Right cardiac atrium (tissue), 5 donors: ENCODE data around the gene PCNX4. TPM values are rescaled to one million over a fixed set of nuclear protein-coding genes. Genes with fewer than 3 reads are reported as not detected.

Experiments
- ATAC-seq, 2 donors: fragments of 200-7000 bp; cut with Tn5 transposase; one replicate each; pipeline versions ENCODE4 v1.8.0 to v1.9.1; 2020; ENCODE audit warnings: moderate library complexity in 2 of 2, mild to moderate bottlenecking in 1 of 2
- DNase-seq, 3 donors: peaks; one replicate each; pipeline ENCODE4 v3.0.0-alpha.2; 2020
- H3K27ac ChIP-seq: one replicate; pipeline ENCODE4 v1.5.1; 2013; ENCODE audit warnings: mild to moderate bottlenecking, low read length, control low read depth, moderate library complexity
- H3K27me3 ChIP-seq: one replicate; pipeline ENCODE4 v1.6.1; 2013; ENCODE audit not compliant: control insufficient read depth, insufficient read depth
- H3K4me1 ChIP-seq: one replicate; pipeline ENCODE4 v1.6.1; 2013; ENCODE audit warnings: low read length; ENCODE audit not compliant: control insufficient read depth, insufficient read depth
- H3K4me3 ChIP-seq: one replicate; pipeline ENCODE4 v1.5.1; 2013; ENCODE audit warnings: low read length, control low read depth
- H3K9me3 ChIP-seq: one replicate; pipeline ENCODE4 v1.6.1; 2013; ENCODE audit warnings: low read length; ENCODE audit not compliant: control insufficient read depth
- WGBS: extraction: QIAGEN DNeasy Blood & Tissue Kit; methylation state at CpG from one replicate; pipeline ENCODE4 v1.1.7; 2013; 5-methylcytosine and 5-hydroxymethylcytosine counted together
- intact Hi-C, 4 donors: fragments of 100-400 bp; cut with DNase I; formaldehyde crosslinking; loops; one replicate each; pipeline versions ENCODE4 v1.11.0 to v1.14.0; 2022 to 2023
- polyA plus RNA-seq: library from polyadenylated mRNA; stranded (reverse); fragments of 200-250 nt; gene quantifications from one replicate; pipeline ENCODE4 v1.2.3, GENCODE V29; 2013
- total RNA-seq, 4 donors: library from RNA; stranded (reverse); fragmentation: NEBNext Ultra II Directional; extraction: Animal tissue kit (Norgen Biotek cat#: 25700); gene quantifications; one replicate each; pipeline ENCODE4 v1.2.1, GENCODE V29; 2021
- donor health status: healthy with polysubstance abuse.
- donor health status: DM: no; HTN: yes; CAD: no.
- donor health status: DM: no; HTN: no; CAD: no.
- donor health status: DM: no; HTN: yes; CAD: no; lungs with severe emphysema.
- donor health status: DM: yes; HTN: yes; CAD: no.

The PCNX4 gene
- total and polyA plus RNA-seq, 5 donors: 19.5 to 41.3 (median 32.4) TPM

DNA sequence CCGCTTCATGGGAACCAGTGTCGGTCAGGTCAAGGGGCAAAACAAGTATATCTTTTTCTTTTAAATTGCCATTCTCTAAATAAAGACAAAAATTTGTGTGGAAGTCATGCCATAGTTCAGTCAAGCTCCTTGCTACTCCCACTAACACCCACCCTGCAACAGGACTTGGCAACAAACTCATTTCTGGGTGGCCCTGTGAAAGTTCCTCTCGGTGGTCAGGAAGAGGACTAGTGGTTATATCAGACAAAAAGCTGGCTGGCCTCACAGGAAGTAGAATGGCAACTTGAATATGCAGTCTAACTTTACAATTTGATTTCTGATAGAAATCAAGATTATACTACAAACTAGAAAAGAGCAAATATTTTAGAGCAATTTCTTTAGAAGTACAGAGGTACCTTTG is 62.3 kb downstream of the PCNX4 start:
- Histone ChIP-seq H3K27ac (no peak overlapping the region), H3K4me3 (no peak overlapping the region)
- intact Hi-C loops: no loop called here

DNA sequence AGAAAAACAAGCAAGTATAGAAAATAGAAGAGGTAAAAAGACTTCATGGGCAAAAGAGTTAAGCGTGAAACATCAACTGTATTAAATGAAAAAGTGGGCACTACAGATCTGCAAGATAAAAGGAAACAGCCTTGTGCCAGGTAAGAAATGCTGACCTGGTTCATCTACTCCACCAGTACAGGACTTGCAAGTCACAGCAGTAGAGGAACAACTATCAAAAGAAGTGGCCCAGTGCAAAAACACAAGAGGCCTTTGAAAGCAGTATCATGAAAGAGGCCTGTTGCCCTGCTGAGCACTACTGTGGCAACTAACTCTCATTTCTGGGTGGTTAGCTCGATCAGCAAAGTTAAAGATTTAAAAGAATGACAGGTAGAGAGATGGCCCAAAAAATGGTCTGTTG is 62.9 kb downstream of the PCNX4 start:
- no peak for DNase-seq
- intact Hi-C loops: no loop called here
- H3K4me3 ChIP-seq: no peak overlapping the region
- no peak overlapping the region for H3K27ac ChIP-seq
- peaks cover 2% of the 10 kb centered on the region for H3K4me1 ChIP-seq
- ATAC-seq: no peak
- no peaks in the 10 kb centered on the region for H3K9me3 ChIP-seq
- WGBS: 91% methylated on average over 2 of the region's 2 CpGs
- no peaks in the 10 kb centered on the region for H3K27me3 ChIP-seq

More for the DNA sequence above, 62.3 kb downstream of the PCNX4 start:
- WGBS: 75% methylated on average over 3 of the region's 3 CpGs
- H3K9me3 ChIP-seq: no peaks in the 10 kb centered on the region
- no peaks in the 10 kb centered on the region for H3K27me3 ChIP-seq
- no peak for ATAC-seq
- peaks cover 2% of the 10 kb centered on the region for H3K4me1 ChIP-seq
- DNase-seq: no peak

DNA sequence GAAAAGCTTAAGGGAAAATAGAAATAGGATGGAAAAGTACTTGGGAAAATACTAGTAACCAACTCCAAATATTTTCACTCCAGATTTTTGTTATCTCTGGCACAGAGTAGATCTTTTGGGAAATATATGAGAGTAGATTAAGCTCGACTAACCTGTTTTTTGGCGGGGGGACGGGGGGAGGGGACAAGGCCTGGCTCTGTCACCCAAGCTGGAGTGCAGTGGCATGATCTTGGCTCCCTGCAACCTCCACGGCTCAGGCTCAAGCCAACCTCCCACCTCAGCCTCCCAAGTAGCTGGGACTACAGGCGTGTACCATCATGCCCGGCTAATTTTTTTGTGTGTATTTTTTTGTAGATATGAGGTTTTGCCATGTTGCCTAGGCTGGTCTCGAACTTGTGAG is 68.7 kb downstream of the PCNX4 start:
- Histone ChIP-seq H3K27ac (no peak overlapping the region), H3K9me3 (no peaks in the 10 kb centered on the region), H3K4me3 (no peak overlapping the region), H3K4me1 (peaks cover 2% of the 10 kb centered on the region), H3K27me3 (no peaks in the 10 kb centered on the region)
- WGBS: 75% methylated on average over 7 of the region's 7 CpGs
- no peak for ATAC-seq
- DNase-seq: peak; percentile 35 to 67 (median 62)
- intact Hi-C loops: loop anchor here in 2 of 4 donors (10.0 kb wide), 1 partner anchor 66 kb away; the partner anchor contains the start of gene PCNX4 (in 2 of the 2)

DNA sequence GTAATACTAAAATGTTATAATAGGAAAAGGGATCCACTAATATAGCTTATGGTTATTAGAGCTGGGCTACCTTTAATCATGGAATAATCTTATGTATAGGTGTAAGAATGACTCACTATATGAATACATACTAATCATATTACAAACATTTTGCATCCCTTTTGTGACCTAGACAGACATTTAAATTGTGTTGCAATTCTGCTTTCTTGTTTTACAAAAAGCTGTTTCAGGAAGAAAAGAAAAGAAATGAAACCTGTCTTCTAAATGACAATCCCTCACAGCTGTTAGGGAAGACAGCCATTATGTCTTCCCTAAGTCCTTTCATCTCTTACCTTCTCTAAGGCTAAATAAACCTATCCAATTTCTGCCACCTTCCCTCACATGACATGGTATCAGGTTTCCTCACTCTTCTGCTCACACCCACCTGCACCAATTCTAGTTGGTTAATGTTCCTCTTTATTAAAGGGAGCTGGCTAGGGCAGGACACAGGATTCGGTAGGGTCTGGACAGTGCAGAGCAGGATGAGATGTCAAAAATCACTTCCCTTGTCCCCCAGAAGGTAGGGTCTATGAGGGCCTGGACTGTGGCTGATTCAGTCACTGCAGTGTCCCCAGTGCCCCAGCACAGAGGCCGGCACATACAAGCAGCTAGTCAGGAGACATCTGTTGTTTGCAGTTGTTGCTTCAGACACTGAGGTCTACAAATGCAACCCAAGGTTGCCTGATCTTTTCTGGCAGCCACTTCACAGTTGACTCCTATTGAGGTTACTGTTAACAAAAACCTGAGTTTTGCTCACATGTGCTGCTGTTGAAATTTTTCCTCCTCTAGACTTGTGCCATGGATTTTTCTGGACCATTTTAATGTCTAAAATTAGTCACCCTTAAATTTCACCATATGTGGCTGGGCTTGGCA is 69.7 kb downstream of the PCNX4 start:
- WGBS: 64% methylated on average over 2 of the region's 2 CpGs
- Histone ChIP-seq H3K27me3 (no peaks in the 10 kb centered on the region), H3K27ac (no peak overlapping the region), H3K4me3 (no peak overlapping the region), H3K4me1 (peaks cover 5% of the 10 kb centered on the region), H3K9me3 (no peaks in the 10 kb centered on the region)
- no peak for ATAC-seq
- no peak for DNase-seq
- intact Hi-C loops: loop anchor here in 2 of 4 donors (10.0 kb wide), 1 partner anchor 67 kb away; the partner anchor contains the start of gene PCNX4 (in 2 of the 2)

DNA sequence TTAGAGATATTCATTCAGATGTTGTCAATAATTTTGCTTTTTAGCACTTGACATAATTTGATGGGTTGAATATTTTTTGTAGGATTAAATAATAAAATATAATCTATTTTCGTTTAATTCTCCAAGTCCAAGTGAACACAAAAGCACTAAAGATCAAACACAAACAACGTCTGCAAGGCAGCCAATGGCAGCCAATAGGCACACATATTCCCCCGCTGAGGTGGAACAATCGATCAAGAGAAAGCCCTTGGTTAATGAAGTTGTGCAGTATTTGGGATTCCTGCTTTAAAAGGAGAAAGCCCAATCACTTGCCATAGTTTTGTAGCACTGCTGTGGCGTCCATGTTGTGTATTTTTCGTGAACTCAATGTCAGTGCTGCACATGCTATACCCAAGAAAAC is 72.0 kb downstream of the PCNX4 start:
- Histone ChIP-seq H3K4me3 (peak overlapping the region; percentile 74), H3K4me1 (peaks cover 5% of the 10 kb centered on the region), H3K27me3 (no peaks in the 10 kb centered on the region), H3K27ac (no peak overlapping the region), H3K9me3 (no peaks in the 10 kb centered on the region)
- 83% methylated on average over 6 of the region's 6 CpGs for WGBS
- DNase-seq: no peak
- intact Hi-C loops: loop anchor here in 2 of 4 donors (10.0 kb wide), 1 partner anchor 69 kb away; the partner anchor contains the start of gene PCNX4 (in 2 of the 2)
- no peak for ATAC-seq

DNA sequence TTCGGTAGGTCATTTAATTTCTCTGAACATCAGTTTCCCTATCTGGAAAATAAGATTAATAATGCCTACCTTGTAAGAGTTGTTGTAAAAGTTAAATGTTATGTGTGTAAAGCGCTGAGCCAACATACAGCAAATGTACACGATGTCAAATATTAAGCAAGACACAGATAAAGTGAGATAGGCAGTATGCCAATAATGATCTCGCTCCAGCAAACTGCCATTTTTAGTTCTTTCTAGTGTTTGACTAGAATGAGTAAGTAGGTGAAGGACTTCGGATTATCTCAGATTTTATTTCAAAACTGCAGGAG is 72.6 kb downstream of the PCNX4 start:
- DNase-seq (no peak), ATAC-seq (no peak)
- Histone ChIP-seq H3K27ac (peak overlapping the region; percentile 72), H3K9me3 (no peaks in the 10 kb centered on the region), H3K4me1 (peaks cover 5% of the 10 kb centered on the region), H3K27me3 (no peaks in the 10 kb centered on the region), H3K4me3 (peak overlapping the region; percentile 74)
- intact Hi-C loops: loop anchor here in 2 of 4 donors (10.0 kb wide), 1 partner anchor 70 kb away; the partner anchor contains the start of gene PCNX4 (in 2 of the 2)
- WGBS: 14% methylated on average over 5 of the region's 5 CpGs

DNA sequence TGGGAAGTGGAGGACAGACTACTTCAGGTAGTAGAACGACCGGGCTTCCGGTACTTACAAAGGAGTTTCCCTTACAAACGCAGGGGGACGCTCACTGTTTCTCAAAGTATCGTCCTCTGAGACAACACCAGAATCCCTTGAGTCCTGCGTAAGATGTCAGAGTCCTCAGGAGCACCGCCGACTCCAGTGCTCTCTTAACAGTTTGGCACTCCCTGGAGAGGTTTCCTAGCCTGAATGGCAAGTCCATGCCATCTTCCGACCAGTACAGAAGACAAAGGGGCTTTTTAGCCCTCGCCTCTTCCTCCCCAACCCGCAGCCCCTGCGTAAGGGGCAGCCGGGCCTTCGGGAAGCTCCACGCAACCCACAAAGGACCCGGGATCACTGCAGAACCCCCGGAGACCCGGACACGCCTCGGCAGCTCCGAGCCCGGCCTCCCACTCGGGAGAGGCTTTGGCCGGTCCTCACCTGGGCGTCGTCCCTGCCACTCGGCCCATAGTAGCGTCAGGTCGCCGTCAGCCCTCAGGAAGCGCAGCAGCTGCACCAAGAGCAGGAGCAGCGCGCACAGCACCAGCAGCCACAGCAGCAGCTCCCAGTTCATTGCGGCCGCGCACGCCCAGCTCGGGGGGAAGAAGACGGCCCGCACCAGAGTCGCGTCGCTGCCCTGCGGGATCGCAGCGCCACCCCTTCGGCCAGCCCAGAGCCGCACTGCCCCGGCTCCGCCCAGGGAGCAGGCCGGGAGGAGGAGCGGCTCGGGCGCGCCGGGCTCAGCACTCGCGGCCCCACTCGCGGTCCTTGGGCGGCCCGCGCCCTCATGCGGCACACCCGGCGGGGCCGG is 73.2 kb downstream of the PCNX4 start, which contains the start of gene DHRS7:
Gene DHRS7, minus strand, starts transcription at position 687 of the 835 bp plus-strand sequence. Its CDS starts 89 bp downstream, at position 598.
- intact Hi-C loops: loop anchor here in 2 of 4 donors (10.0 kb wide), 1 partner anchor 70 kb away; the partner anchor contains the start of gene PCNX4 (in 2 of the 2)
- peak; percentile 88 to 96 (median 95) for DNase-seq
- under 1% methylated on average over 68 of the region's 68 CpGs for WGBS
- H3K4me1 ChIP-seq: peaks cover 5% of the 10 kb centered on the region
- peak within 1 kb of the TSS; percentile 80 for H3K27ac ChIP-seq
- no peaks in the 10 kb centered on the region for H3K27me3 ChIP-seq
- H3K4me3 ChIP-seq: peak within 1 kb of the TSS; percentile 74
- H3K9me3 ChIP-seq: no peaks in the 10 kb centered on the region
- peak; percentile 99 to 100 for ATAC-seq

DNA sequence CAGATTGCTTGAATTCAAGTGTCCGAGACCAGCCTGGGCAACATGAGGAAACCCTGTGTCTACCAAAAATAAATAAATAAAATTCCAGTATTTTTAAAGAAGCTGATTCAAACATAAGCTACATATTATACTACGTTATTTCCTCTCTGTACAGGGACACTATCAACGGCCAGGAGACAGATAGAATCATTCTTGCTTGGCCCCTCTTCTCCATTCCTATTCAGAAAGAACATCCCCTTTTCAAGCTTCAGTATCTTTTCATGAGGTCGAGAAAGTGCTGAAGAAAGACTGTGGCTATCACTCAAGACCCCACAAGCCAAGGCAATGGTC is 73.8 kb downstream of the PCNX4 start:
- H3K27me3 ChIP-seq: no peaks in the 10 kb centered on the region
- ATAC-seq (no peak), DNase-seq (no peak)
- peak overlapping the region; percentile 30 for H3K4me3 ChIP-seq
- H3K9me3 ChIP-seq: no peaks in the 10 kb centered on the region
- intact Hi-C loops: loop anchor here in 2 of 4 donors (10.0 kb wide), 1 partner anchor 71 kb away; the partner anchor contains the start of gene PCNX4 (in 2 of the 2)
- H3K4me1 ChIP-seq: peaks cover 5% of the 10 kb centered on the region
- H3K27ac ChIP-seq: peak overlapping the region; percentile 80
- 2% methylated on average over 4 of the region's 4 CpGs for WGBS

DNA sequence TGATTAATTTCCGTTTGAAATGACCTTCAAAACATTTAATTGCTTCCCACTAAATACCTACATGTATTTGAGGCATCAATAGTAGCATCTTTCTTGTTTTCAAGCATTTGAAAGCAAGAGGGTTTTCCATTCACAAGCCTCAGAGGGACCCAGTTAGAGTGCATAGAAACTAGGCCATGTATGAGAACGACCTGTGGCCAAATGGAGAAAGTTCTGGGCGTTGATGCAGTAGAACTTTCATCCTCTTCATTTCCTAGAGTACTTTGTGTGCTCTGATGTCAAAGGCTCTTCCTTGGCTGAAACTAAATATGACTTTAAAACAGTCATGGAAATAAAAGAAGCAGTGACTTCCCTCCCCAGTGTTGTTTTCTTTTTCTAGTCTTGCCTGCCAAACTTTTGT is 74.4 kb downstream of the PCNX4 start:
- peaks cover 5% of the 10 kb centered on the region for H3K4me1 ChIP-seq
- 41% methylated on average over 3 of the region's 3 CpGs for WGBS
- ATAC-seq (peak in 1 of 2 donors; percentile 30), DNase-seq (no peak)
- H3K27ac ChIP-seq: no peak overlapping the region
- H3K9me3 ChIP-seq: no peaks in the 10 kb centered on the region
- H3K4me3 ChIP-seq: no peak overlapping the region
- intact Hi-C loops: loop anchor here in 2 of 4 donors (10.0 kb wide), 1 partner anchor 71 kb away; the partner anchor contains the start of gene PCNX4 (in 2 of the 2)
- no peaks in the 10 kb centered on the region for H3K27me3 ChIP-seq

DNA sequence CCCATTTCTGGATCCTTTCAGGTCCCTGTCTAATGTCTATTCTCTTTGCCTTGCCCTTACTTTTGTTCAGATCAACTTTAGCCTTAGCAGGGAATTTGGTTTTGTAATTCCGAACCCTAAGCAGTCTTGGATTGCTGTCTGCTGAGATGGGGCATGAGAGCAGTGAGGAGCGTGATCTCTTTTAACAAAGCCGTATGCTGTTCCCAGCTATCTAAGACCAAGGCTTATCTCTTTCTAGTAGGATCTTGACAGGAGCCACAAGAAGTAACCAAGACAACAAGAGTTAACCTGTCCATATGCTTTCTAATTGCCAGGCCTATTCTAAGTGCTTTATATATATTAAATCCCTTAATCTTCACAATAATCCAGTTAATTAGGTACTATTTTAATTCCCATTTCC is 78.0 kb downstream of the PCNX4 start:
- no peak overlapping the region for H3K4me3 ChIP-seq
- no peak overlapping the region for H3K27ac ChIP-seq
- no peaks in the 10 kb centered on the region for H3K9me3 ChIP-seq
- ATAC-seq (no peak), DNase-seq (no peak)
- intact Hi-C loops: loop anchor here in 2 of 4 donors (10.0 kb wide), 1 partner anchor 75 kb away; the partner anchor contains the start of gene PCNX4 (in 2 of the 2)
- WGBS: 91% methylated on average over 3 of the region's 3 CpGs
- H3K27me3 ChIP-seq: no peaks in the 10 kb centered on the region
- H3K4me1 ChIP-seq: peaks cover 3% of the 10 kb centered on the region
